ENCODE data around the gene TMPRSS4.

GRCh38 chr11:118143661-118144185, 66.8 kb downstream of the TMPRSS4 start:
- TF ChIP-seq CTCF (IDR thresholded peaks at IDR 0.05) (no peak), POLR2A (IDR thresholded peaks at IDR 0.05) (no peak)
